Body of pancreas (tissue), 4 donors: ENCODE measurements around the gene C2orf49. TPM values are rescaled to one million over a fixed set of nuclear protein-coding genes. Genes with fewer than 3 reads are reported as not detected.

Experiments
- ATAC-seq: fragments of 150-250 bp; one replicate; pipeline ENCODE4 v1.9.1; 2016
- DNase-seq, 4 donors: peaks; one replicate each; pipeline ENCODE4 v3.0.0-alpha.2; 2019
- H3K27ac ChIP-seq, 4 donors: fragments of 200-600 bp; sonication (generic); 1 replicate in 3 of 4; 2 replicates in 1 of 4; pipeline versions ENCODE4 v1.5.1 to v1.6.1; 2016 to 2019; ENCODE audit warnings: mild to moderate bottlenecking in 1 of 4, mixed read lengths in 1 of 4, moderate library complexity in 1 of 4
- H3K27me3 ChIP-seq, 2 donors: fragments of 200-600 bp; sonication (generic); one replicate each; pipeline ENCODE4 v1.6.0; 2016; ENCODE audit warnings: mild to moderate bottlenecking in 1 of 2
- H3K36me3 ChIP-seq, 2 donors: fragments of 200-600 bp; sonication (generic); replicated peaks in 1 of 2; 2 replicates each; pipeline ENCODE4 v1.5.1; 2016; ENCODE audit warnings: low read depth in 2 of 2; ENCODE audit not compliant: insufficient read depth in 1 of 2
- H3K4me1 ChIP-seq: fragments of 200-600 bp; sonication (generic); one replicate; pipeline ENCODE4 v1.6.0; 2016
- H3K4me3 ChIP-seq, 2 donors: fragments of 200-600 bp; sonication (generic); 1 replicate in 1 of 2; 2 replicates in 1 of 2; pipeline ENCODE4 v1.5.1; 2016 to 2019
- H3K9me3 ChIP-seq, 3 donors: fragments of 200-600 bp; sonication (generic); 1 replicate in 2 of 3; 2 replicates in 1 of 3; pipeline ENCODE4 v1.5.1; 2016
- POLR2A ChIP-seq, 3 donors: fragments of 450-650 bp; IDR thresholded peaks; one replicate each; pipeline ENCODE4 v1.6.1; 2016; ENCODE audit warnings: antibody characterized with exemption in 3 of 3, mild to moderate bottlenecking in 2 of 3
- WGBS, 2 donors: methylation state at CpG; one replicate each; pipeline ENCODE4 v1.1.5; 2017; 5-methylcytosine and 5-hydroxymethylcytosine counted together
- intact Hi-C: fragments of 100-400 bp; cut with DNase I; formaldehyde crosslinking; loops from one replicate; pipeline ENCODE4 v1.15.1; 2023
- total RNA-seq, 2 donors: library from RNA; depleted of rRNA; stranded (reverse); fragments of >200 nt; gene quantifications; one replicate each; pipeline ENCODE4 v1.1.0, GENCODE V29; 2016
- TF ChIP-seq, protein P1 (sequence below), 7 experiments: fragments of 450-650 bp in 4 of 7; fragments of 200-600 bp in 3 of 7; sonication (generic) in 3 of 7; IDR thresholded peaks; one replicate each; pipeline ENCODE4 v1.5.1; 2016 to 2019; ENCODE audit warnings: antibody characterized with exemption in 7 of 7

Gene C2orf49
- total RNA-seq, 2 donors from 2014 or later, result 7.9 to 15.3 TPM

- no peak for DNase-seq
These were observed 43.8 kb downstream of the C2orf49 start for GRCh38 chr2:105381101-105381668.

GRCh38 chr2:105382177-105382576 lies 44.8 kb downstream of the C2orf49 start:
- no peaks in the 10 kb centered on the region for H3K27me3 ChIP-seq
- intact Hi-C loops, result no loop called here
- H3K4me1 ChIP-seq, result no peaks in the 10 kb centered on the region
- no peaks in the 10 kb centered on the region for H3K36me3 ChIP-seq
- 85 to 86% methylated on average over 5 of the region's 5 CpGs for WGBS, 2 donors
- no peak for DNase-seq
- TF ChIP-seq, protein P1, sequence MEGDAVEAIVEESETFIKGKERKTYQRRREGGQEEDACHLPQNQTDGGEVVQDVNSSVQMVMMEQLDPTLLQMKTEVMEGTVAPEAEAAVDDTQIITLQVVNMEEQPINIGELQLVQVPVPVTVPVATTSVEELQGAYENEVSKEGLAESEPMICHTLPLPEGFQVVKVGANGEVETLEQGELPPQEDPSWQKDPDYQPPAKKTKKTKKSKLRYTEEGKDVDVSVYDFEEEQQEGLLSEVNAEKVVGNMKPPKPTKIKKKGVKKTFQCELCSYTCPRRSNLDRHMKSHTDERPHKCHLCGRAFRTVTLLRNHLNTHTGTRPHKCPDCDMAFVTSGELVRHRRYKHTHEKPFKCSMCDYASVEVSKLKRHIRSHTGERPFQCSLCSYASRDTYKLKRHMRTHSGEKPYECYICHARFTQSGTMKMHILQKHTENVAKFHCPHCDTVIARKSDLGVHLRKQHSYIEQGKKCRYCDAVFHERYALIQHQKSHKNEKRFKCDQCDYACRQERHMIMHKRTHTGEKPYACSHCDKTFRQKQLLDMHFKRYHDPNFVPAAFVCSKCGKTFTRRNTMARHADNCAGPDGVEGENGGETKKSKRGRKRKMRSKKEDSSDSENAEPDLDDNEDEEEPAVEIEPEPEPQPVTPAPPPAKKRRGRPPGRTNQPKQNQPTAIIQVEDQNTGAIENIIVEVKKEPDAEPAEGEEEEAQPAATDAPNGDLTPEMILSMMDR (IDR thresholded peaks at IDR 0.05), result no peak
- no peak for TF ChIP-seq POLR2A (IDR thresholded peaks at IDR 0.05)
- no peak for ATAC-seq
- no peaks in the 10 kb centered on the region for H3K9me3 ChIP-seq
- no peak overlapping the region for H3K4me3 ChIP-seq
- H3K27ac ChIP-seq, result no peak overlapping the region

More at GRCh38 chr2:105381101-105381668, 43.8 kb downstream of the C2orf49 start:
- no peak for ATAC-seq
- H3K27ac ChIP-seq, result no peak overlapping the region
- no peaks in the 10 kb centered on the region for H3K27me3 ChIP-seq
- TF ChIP-seq, protein P1 (IDR thresholded peaks at IDR 0.05), result no peak
- TF ChIP-seq POLR2A (IDR thresholded peaks at IDR 0.05), result no peak
- no peaks in the 10 kb centered on the region for H3K9me3 ChIP-seq
- H3K4me3 ChIP-seq, result no peak overlapping the region
- intact Hi-C loops, result no loop called here
- WGBS, 2 donors, result 70 to 81% methylated on average over 7 to 14 of the region's 14 CpGs
- no peaks in the 10 kb centered on the region for H3K4me1 ChIP-seq
- no peaks in the 10 kb centered on the region for H3K36me3 ChIP-seq

DNA sequence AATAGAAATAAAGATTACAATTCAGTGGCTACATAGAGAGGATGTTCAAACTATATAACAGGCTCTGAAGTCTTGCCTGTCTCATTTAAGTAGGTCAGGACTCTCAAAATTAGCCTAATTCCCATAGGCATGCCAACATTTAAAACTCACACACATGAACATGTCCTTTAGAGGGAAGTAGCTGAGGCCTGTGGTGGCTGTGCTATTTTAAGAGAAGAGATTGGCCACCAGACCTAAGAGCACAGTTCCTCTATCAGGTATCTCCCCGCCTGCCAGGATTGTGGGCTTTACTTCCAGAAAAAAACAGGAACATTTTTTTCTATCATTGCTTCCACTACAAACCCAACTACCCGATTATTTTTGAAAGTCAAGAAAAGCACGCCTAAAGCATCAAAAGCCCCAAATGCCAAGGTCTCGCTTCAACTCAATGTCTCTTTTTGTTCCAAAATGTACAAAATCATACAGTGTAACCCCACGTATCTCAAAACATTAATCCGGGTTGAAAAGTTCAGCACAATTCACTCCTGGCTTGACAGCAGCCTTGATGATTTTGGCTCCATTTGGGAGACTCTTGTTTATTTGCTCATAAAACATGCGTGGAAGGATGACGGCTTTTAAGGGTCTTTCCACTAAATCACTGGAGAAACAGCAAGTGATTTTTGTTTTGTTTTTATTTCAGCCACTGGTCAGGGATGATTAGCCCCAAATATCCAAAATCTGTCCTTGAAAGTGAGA lies 46.3 kb downstream of the C2orf49 start:
- no peak overlapping the region for H3K27ac ChIP-seq
- no peaks in the 10 kb centered on the region for H3K27me3 ChIP-seq
- intact Hi-C loops, result no loop called here
- WGBS, 2 donors, result 58 to 67% methylated on average over 8 of the region's 8 CpGs
- H3K36me3 ChIP-seq, result no peaks in the 10 kb centered on the region
- no peaks in the 10 kb centered on the region for H3K4me1 ChIP-seq
- TF ChIP-seq, protein P1 (IDR thresholded peaks at IDR 0.05), result no peak
- TF ChIP-seq POLR2A (IDR thresholded peaks at IDR 0.05), result no peak
- no peak for ATAC-seq
- H3K4me3 ChIP-seq, result no peak overlapping the region
- DNase-seq, result no peak
- no peaks in the 10 kb centered on the region for H3K9me3 ChIP-seq

GRCh38 chr2:105384216-105384615 lies 46.9 kb downstream of the C2orf49 start:
- TF ChIP-seq, protein P1 (IDR thresholded peaks at IDR 0.05), result no peak
- no peak for TF ChIP-seq POLR2A (IDR thresholded peaks at IDR 0.05)
- intact Hi-C loops, result no loop called here
- Histone ChIP-seq H3K9me3 (no peaks in the 10 kb centered on the region), H3K27ac (no peak overlapping the region), H3K36me3 (no peaks in the 10 kb centered on the region), H3K4me3 (no peak overlapping the region), H3K27me3 (no peaks in the 10 kb centered on the region), H3K4me1 (no peaks in the 10 kb centered on the region)
- DNase-seq (no peak), ATAC-seq (no peak)
- WGBS, 2 donors, result 53 to 59% methylated on average over 7 of the region's 7 CpGs
